ENCODE measurements around the gene MTUS2.

The MTUS2 gene

DNA sequence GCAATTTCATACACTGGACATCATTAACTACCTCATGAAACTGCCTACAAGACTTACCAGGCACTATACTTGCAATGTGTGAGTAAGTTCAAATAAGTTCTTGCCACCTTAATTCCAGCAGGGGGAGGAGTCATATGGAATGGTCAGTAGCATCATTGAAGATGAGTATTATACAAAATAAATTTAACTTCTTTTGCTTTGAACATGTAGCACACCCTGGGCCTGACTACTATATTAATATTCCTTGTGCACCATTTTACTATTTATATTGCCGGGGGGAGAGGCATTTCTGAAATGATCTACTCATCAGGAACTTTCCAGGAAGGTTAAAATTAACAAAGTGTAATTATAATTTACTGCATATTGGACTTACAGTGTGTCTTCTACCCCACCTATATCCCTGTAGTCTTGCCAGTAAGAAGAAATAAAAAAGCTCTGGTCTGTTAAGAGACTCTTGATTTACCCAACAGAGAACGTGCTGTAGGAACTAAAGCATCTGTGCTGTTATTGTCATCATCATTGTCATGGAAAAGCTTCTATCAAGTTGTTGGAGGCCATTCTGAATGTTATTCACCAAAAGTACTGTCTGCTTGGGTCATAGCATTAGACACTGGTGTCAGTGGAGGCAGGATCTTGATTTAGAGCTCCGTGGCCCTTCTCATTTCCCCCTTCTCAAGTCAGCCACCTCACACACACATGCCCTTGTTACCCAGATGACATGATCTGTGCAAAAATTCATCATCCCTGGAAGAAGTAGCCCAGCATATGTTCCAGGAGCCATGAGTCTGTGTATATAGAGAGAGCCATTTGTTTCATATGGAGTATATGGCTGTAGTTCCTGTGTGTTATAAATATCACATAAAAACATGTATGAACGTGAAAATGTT is 147.1 kb downstream of the MTUS2 start:
- TF ChIP-seq EZH2phosphoT487 (IDR thresholded peaks at IDR 0.05; ENCODE audit: borderline replicate concordance, low read length), result no peak
- TF ChIP-seq, protein P1, sequence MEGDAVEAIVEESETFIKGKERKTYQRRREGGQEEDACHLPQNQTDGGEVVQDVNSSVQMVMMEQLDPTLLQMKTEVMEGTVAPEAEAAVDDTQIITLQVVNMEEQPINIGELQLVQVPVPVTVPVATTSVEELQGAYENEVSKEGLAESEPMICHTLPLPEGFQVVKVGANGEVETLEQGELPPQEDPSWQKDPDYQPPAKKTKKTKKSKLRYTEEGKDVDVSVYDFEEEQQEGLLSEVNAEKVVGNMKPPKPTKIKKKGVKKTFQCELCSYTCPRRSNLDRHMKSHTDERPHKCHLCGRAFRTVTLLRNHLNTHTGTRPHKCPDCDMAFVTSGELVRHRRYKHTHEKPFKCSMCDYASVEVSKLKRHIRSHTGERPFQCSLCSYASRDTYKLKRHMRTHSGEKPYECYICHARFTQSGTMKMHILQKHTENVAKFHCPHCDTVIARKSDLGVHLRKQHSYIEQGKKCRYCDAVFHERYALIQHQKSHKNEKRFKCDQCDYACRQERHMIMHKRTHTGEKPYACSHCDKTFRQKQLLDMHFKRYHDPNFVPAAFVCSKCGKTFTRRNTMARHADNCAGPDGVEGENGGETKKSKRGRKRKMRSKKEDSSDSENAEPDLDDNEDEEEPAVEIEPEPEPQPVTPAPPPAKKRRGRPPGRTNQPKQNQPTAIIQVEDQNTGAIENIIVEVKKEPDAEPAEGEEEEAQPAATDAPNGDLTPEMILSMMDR (IDR thresholded peaks at IDR 0.05; ENCODE audit: low read depth, low read length, poor library complexity, severe bottlenecking), result no peak

DNA sequence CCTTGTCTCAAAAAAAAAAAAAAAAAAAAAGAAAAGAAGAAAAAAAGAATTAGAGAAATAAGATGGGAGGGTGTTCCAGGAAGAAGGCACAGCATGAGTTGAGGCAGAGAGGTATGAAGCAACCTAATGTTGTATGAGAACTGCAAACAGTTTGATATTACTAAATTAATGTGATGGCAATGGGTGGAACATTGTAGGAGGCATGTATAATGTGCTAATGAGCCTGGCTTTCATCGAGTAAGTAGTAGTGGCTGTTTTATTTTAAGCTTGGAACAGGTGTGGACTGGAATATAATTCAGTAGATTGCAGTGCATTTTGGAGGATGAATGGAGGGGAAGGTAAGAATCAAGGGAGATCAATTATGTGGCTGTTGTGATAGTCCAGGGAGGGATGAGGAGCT is 156.1 kb downstream of the MTUS2 start:
- TF ChIP-seq, protein P1 (IDR thresholded peaks at IDR 0.05; ENCODE audit: low read depth, low read length, poor library complexity, severe bottlenecking), result no peak
- TF ChIP-seq EZH2phosphoT487 (IDR thresholded peaks at IDR 0.05; ENCODE audit: borderline replicate concordance, low read length), result no peak
- Histone ChIP-seq H3K79me2 (ENCODE audit: control insufficient read depth, low read length) (no peaks in the 10 kb centered on the region), H4K20me1 (ENCODE audit: control insufficient read depth, insufficient read depth, low read depth, low read length) (no peaks in the 10 kb centered on the region), H3K4me2 (ENCODE audit: low read length) (no peak overlapping the region), H3K36me3 (ENCODE audit: control insufficient read depth, low read length) (no peaks in the 10 kb centered on the region), H3K9me2 (replicated peaks; ENCODE audit: control insufficient read depth, low read length) (no peaks in the 10 kb centered on the region), H3F3A (ENCODE audit: control insufficient read depth, insufficient read depth) (no peaks in the 10 kb centered on the region), H3K27me3 (ENCODE audit: control insufficient read depth, low read length) (no peaks in the 10 kb centered on the region), H3K9me3 (ENCODE audit: control insufficient read depth, insufficient read depth, low read length) (no peaks in the 10 kb centered on the region), H3K27ac (ENCODE audit: low read depth, low read length) (no peak overlapping the region), H3K4me3 (ENCODE audit: low read length) (no peak overlapping the region), H3K4me1 (ENCODE audit: control insufficient read depth, low read length) (no peaks in the 10 kb centered on the region)

More for the DNA sequence above, 147.1 kb downstream of the MTUS2 start:
- Histone ChIP-seq H3K4me3 (ENCODE audit: low read length) (no peak overlapping the region), H3F3A (ENCODE audit: control insufficient read depth, insufficient read depth) (no peaks in the 10 kb centered on the region), H3K4me2 (ENCODE audit: low read length) (no peak overlapping the region), H3K4me1 (ENCODE audit: control insufficient read depth, low read length) (no peaks in the 10 kb centered on the region), H3K36me3 (ENCODE audit: control insufficient read depth, low read length) (no peaks in the 10 kb centered on the region), H3K9me2 (replicated peaks; ENCODE audit: control insufficient read depth, low read length) (no peaks in the 10 kb centered on the region), H3K27ac (ENCODE audit: low read depth, low read length) (no peak overlapping the region), H4K20me1 (ENCODE audit: control insufficient read depth, insufficient read depth, low read depth, low read length) (no peaks in the 10 kb centered on the region), H3K79me2 (ENCODE audit: control insufficient read depth, low read length) (no peaks in the 10 kb centered on the region), H3K9me3 (ENCODE audit: control insufficient read depth, insufficient read depth, low read length) (no peaks in the 10 kb centered on the region), H3K27me3 (ENCODE audit: control insufficient read depth, low read length) (no peaks in the 10 kb centered on the region)

DNA sequence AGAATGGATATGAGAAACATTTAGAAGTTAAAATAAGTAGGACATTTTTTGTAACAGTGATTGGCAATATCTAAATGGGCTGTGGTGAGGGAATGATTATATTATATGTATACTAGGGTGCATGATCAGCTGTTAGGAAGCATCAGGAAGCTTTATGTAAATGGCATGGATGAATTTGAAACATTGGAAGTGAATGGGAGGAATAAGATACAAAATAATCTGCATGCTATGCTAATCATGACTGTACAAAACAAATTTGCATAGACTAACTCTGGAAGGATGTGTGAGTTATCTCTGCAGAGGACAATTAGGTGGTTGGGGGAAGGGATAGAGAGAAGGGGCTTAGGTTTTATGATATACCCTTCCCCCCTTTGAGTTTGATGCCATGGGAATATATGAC is 156.5 kb downstream of the MTUS2 start:
- H4K20me1 ChIP-seq (ENCODE audit: control insufficient read depth, insufficient read depth, low read depth, low read length), result no peaks in the 10 kb centered on the region
- H3K27me3 ChIP-seq (ENCODE audit: control insufficient read depth, low read length), result no peaks in the 10 kb centered on the region
- TF ChIP-seq, protein P1 (IDR thresholded peaks at IDR 0.05; ENCODE audit: low read depth, low read length, poor library complexity, severe bottlenecking), result no peak
- no peak for TF ChIP-seq EZH2phosphoT487 (IDR thresholded peaks at IDR 0.05; ENCODE audit: borderline replicate concordance, low read length)

More for the DNA sequence above, 156.5 kb downstream of the MTUS2 start:
- Histone ChIP-seq H3K4me2 (ENCODE audit: low read length) (no peak overlapping the region), H3F3A (ENCODE audit: control insufficient read depth, insufficient read depth) (no peaks in the 10 kb centered on the region), H3K36me3 (ENCODE audit: control insufficient read depth, low read length) (no peaks in the 10 kb centered on the region), H3K4me1 (ENCODE audit: control insufficient read depth, low read length) (no peaks in the 10 kb centered on the region), H3K79me2 (ENCODE audit: control insufficient read depth, low read length) (no peaks in the 10 kb centered on the region), H3K9me3 (ENCODE audit: control insufficient read depth, insufficient read depth, low read length) (no peaks in the 10 kb centered on the region), H3K27ac (ENCODE audit: low read depth, low read length) (no peak overlapping the region), H3K9me2 (replicated peaks; ENCODE audit: control insufficient read depth, low read length) (no peaks in the 10 kb centered on the region), H3K4me3 (ENCODE audit: low read length) (no peak overlapping the region)

Data from DOHH2 (cell line).